H1 (cell line): ENCODE measurements around the gene MOCS3. TPM values are rescaled to one million over a fixed set of nuclear protein-coding genes. Genes with fewer than 3 reads are reported as not detected.

ENCODE experiments used
- CTCF ChIA-PET: fragments of 300-600 bp; sonication (Branson Sonifier 250); formaldehyde crosslinking; loops from one replicate; lab custom pipeline; 2021; ENCODE audit not compliant: partially characterized antibody; lab: Charles Lee
- POLR2A ChIA-PET: fragments of 300-600 bp; sonication (Branson Sonifier 250); formaldehyde crosslinking; loops from one replicate; lab custom pipeline; 2021; ENCODE audit warnings: inconsistent platforms; ENCODE audit not compliant: partially characterized antibody; lab: Charles Lee
- DNase-seq, 2 experiments: peaks; one replicate each; pipeline versions ENCODE4 v3.0.0 to v3.0.0-alpha.2; 2010 to 2022; ENCODE audit warnings: low spot score in 2 of 2, low read depth in 1 of 2, mixed read lengths in 1 of 2
- FAIRE-seq: peaks from 2 replicates; lab custom pipeline; 2011; peaks lifted over from hg19 to GRCh38; lab: Jason Lieb, UNC
- H2AFZ ChIP-seq: 2 replicates; pipeline ENCODE4 v1.8.1; 2012; ENCODE audit warnings: low read length, inconsistent platforms
- H2AK5ac ChIP-seq: 2 replicates; pipeline ENCODE4 v1.6.1; 2013; ENCODE audit warnings: low read depth, low read length
- H2BK120ac ChIP-seq: replicated peaks from 2 replicates; pipeline ENCODE3; 2013; ENCODE audit warnings: low read depth, low read length, inconsistent platforms
- H2BK12ac ChIP-seq: 2 replicates; pipeline ENCODE4 v1.6.1; 2013; ENCODE audit warnings: low read depth, low read length
- H2BK15ac ChIP-seq: 2 replicates; pipeline ENCODE4 v1.6.1; 2013; ENCODE audit warnings: low read length
- H2BK20ac ChIP-seq: 2 replicates; pipeline ENCODE4 v1.6.1; 2013; ENCODE audit warnings: low read length
- H2BK5ac ChIP-seq: 2 replicates; pipeline ENCODE4 v1.6.1; 2013; ENCODE audit warnings: low read depth, low read length
- H3K14ac ChIP-seq: 2 replicates; pipeline ENCODE4 v1.6.1; 2013; ENCODE audit warnings: inconsistent platforms; ENCODE audit not compliant: insufficient read length
- H3K18ac ChIP-seq: 2 replicates; pipeline ENCODE4 v1.6.1; 2013; ENCODE audit warnings: low read length; ENCODE audit errors: extremely low read depth
- H3K23ac ChIP-seq: 2 replicates; pipeline ENCODE4 v1.6.1; 2013; ENCODE audit warnings: inconsistent platforms; ENCODE audit not compliant: insufficient read length
- H3K23me2 ChIP-seq: 2 replicates; pipeline ENCODE4 v1.6.1; 2013; ENCODE audit warnings: low read depth, low read length
- H3K27ac ChIP-seq: 2 replicates; pipeline ENCODE4 v1.6.1; 2011; ENCODE audit warnings: low read depth, low read length, inconsistent platforms
- H3K27me3 ChIP-seq, 4 experiments: replicated peaks in 1 of 4; 1 replicate in 1 of 4; 2 replicates in 3 of 4; pipeline versions ENCODE4 v1.6.1 to v1.8.1; 2011 to 2013; ENCODE audit warnings: low read length in 3 of 4, mild to moderate bottlenecking in 3 of 4, inconsistent platforms in 2 of 4, mixed read lengths in 2 of 4, moderate library complexity in 1 of 4; ENCODE audit not compliant: control insufficient read depth in 3 of 4, insufficient read depth in 3 of 4; ENCODE audit errors: extremely low read depth in 1 of 4
- H3K36me3 ChIP-seq, 4 experiments: 2 replicates each; pipeline versions ENCODE4 v1.6.1 to v1.8.1; 2011 to 2013; ENCODE audit warnings: mild to moderate bottlenecking in 4 of 4, low read length in 3 of 4, moderate library complexity in 2 of 4, control low read depth in 1 of 4, inconsistent platforms in 1 of 4; ENCODE audit not compliant: insufficient read depth in 4 of 4, control insufficient read depth in 2 of 4
- H3K4ac ChIP-seq: replicated peaks from 2 replicates; pipeline ENCODE3; 2013; ENCODE audit warnings: low read length, low read depth, mixed read lengths, inconsistent platforms; ENCODE audit not compliant: insufficient read length
- H3K4me1 ChIP-seq, 4 experiments: replicated peaks in 1 of 4; 1 replicate in 1 of 4; 2 replicates in 3 of 4; pipeline versions ENCODE4 v1.6.1 to v1.8.1; 2011 to 2013; ENCODE audit warnings: low read length in 3 of 4, inconsistent platforms in 2 of 4, mixed read lengths in 1 of 4; ENCODE audit not compliant: insufficient read depth in 4 of 4, control insufficient read depth in 3 of 4
- H3K4me2 ChIP-seq, 2 experiments: 2 replicates each; pipeline versions ENCODE4 v1.6.1 to v1.8.1; 2011 to 2013; ENCODE audit warnings: low read depth in 2 of 2, low read length in 2 of 2, control low read depth in 1 of 2, inconsistent platforms in 1 of 2, mild to moderate bottlenecking in 1 of 2; ENCODE audit not compliant: insufficient read depth in 1 of 2
- H3K4me3 ChIP-seq, 4 experiments: fragments of 200-600, 300-600 bp in 1 of 4; sonication (generic), shearing (Covaris generic), sonication (Bioruptor Twin) in 1 of 4; 2 replicates each; pipeline versions ENCODE4 v1.5.1 to v1.8.1; 2011 to 2016; ENCODE audit warnings: low read length in 4 of 4, low read depth in 3 of 4, control low read depth in 2 of 4, inconsistent platforms in 2 of 4, mild to moderate bottlenecking in 2 of 4, mixed read lengths in 1 of 4, moderate library complexity in 1 of 4; ENCODE audit not compliant: insufficient read depth in 2 of 4; ENCODE audit errors: extremely low read depth in 1 of 4
- H3K56ac ChIP-seq: replicated peaks from 2 replicates; pipeline ENCODE3; 2013; ENCODE audit warnings: low read depth, mild to moderate bottlenecking, mixed read lengths, low read length, inconsistent platforms; ENCODE audit not compliant: insufficient read length
- H3K79me1 ChIP-seq: 2 replicates; pipeline ENCODE4 v1.6.1; 2013; ENCODE audit warnings: low read depth, low read length, control low read depth
- H3K79me2 ChIP-seq, 2 experiments: 2 replicates each; pipeline versions ENCODE4 v1.6.1 to v1.8.1; 2012 to 2013; ENCODE audit warnings: low read length in 2 of 2, mild to moderate bottlenecking in 2 of 2, inconsistent platforms in 1 of 2; ENCODE audit not compliant: insufficient read depth in 2 of 2, control insufficient read depth in 1 of 2
- H3K9ac ChIP-seq, 4 experiments: replicated peaks in 1 of 4; 1 replicate in 1 of 4; 2 replicates in 3 of 4; pipeline versions ENCODE4 v1.6.1 to v1.8.1; 2011 to 2013; ENCODE audit warnings: low read depth in 3 of 4, low read length in 3 of 4, control low read depth in 2 of 4, mild to moderate bottlenecking in 2 of 4, moderate library complexity in 2 of 4, inconsistent platforms in 1 of 4; ENCODE audit errors: extremely low read depth in 1 of 4
- H3K9me3 ChIP-seq, 2 experiments: 2 replicates each; pipeline versions ENCODE4 v1.6.1 to v1.8.1; 2012 to 2013; ENCODE audit warnings: mild to moderate bottlenecking in 2 of 2, moderate library complexity in 2 of 2, control low read depth in 1 of 2, inconsistent platforms in 1 of 2, low read depth in 1 of 2, low read length in 1 of 2, mixed read lengths in 1 of 2; ENCODE audit not compliant: insufficient read depth in 2 of 2
- H4K20me1 ChIP-seq, 2 experiments: replicated peaks in 1 of 2; 2 replicates each; pipeline versions ENCODE3 to v1.8.1; 2011 to 2013; ENCODE audit warnings: inconsistent platforms in 2 of 2, low read length in 2 of 2, mild to moderate bottlenecking in 1 of 2; ENCODE audit not compliant: insufficient read depth in 2 of 2, control insufficient read depth in 1 of 2
- H4K5ac ChIP-seq: 2 replicates; pipeline ENCODE4 v1.6.1; 2013; ENCODE audit warnings: low read length, low read depth, mixed read lengths, inconsistent platforms; ENCODE audit not compliant: insufficient read length
- H4K8ac ChIP-seq: 2 replicates; pipeline ENCODE4 v1.8.0; 2013; ENCODE audit warnings: mild to moderate bottlenecking, moderate library complexity, low read length, inconsistent platforms; ENCODE audit not compliant: insufficient read depth; ENCODE audit errors: extremely low read depth
- H4K91ac ChIP-seq: replicated peaks from 2 replicates; pipeline ENCODE3; 2013; ENCODE audit warnings: low read length, mixed read lengths, inconsistent platforms; ENCODE audit not compliant: insufficient read length
- WGBS, 2 experiments: shearing (Covaris generic) in 1 of 2; methylation state at CpG; one replicate each; pipeline versions ENCODE4 v1.1.6 to v1.1.7; 2013 to 2015; ENCODE audit warnings: low lambda C conversion rate in 2 of 2, mixed read lengths in 2 of 2, inconsistent platforms in 1 of 2, low coverage in 1 of 2, missing lambda C conversion rate in 1 of 2; ENCODE audit not compliant: insufficient replicate concordance in 2 of 2, insufficient coverage in 1 of 2, insufficient read length in 1 of 2; ENCODE audit errors: extremely low coverage in 1 of 2, missing lambda C conversion rate in 1 of 2; 5-methylcytosine and 5-hydroxymethylcytosine counted together
- polyA plus RNA-seq, 7 experiments: library from polyadenylated mRNA; depleted of rRNA in 3 of 7; stranded (reverse) in 5 of 7; unstranded in 2 of 7; fragments of >200 nt in 5 of 7; fragments of 200-250 nt in 2 of 7; gene quantifications; 1 replicate in 5 of 7; 2 replicates in 1 of 7; 4 replicates in 1 of 7; pipeline versions ENCODE4 v1.2.1 to v1.2.3, GENCODE V29; 2011 to 2013; ENCODE audit warnings: missing spikeins in 2 of 7, mixed read lengths in 2 of 7
- total RNA-seq: library from RNA; stranded (reverse); fragmentation: NEBNext Ultra II Directional; extraction: Animal tissue kit (Norgen Biotek cat#: 25700); gene quantifications from 2 replicates; pipeline ENCODE4 v1.2.1, GENCODE V29; 2021

Gene MOCS3
- total and polyA plus RNA-seq, 2 of the 8 experiments (the other 6 are each of a cell fraction or from before 2014, with no cell fraction given) = 6.2 to 6.3 TPM

GRCh38 chr20:50911716-50912115, 46.9 kb upstream of the MOCS3 start:
- Histone ChIP-seq H4K8ac (no peak overlapping the region), H3K36me3 (peaks cover 0 to 17% (median 2%) of the 10 kb centered on the region in 4 experiments; a peak in 4 of 8 replicates), H2BK12ac (no peak overlapping the region), H3K4me3 (no peak overlapping the region), H2BK5ac (no peak overlapping the region), H4K91ac (no peak overlapping the region), H3K4ac (no peak overlapping the region), H3K23ac (no peak overlapping the region), H3K79me2 (peaks cover 72 to 100% of the 10 kb centered on the region in 2 experiments), H3K79me1 (0 out of 2 replicates have a peak, but pooled peaks cover 2% of the 10 kb centered on the region), H3K56ac (no peak overlapping the region), H3K23me2 (no peaks in the 10 kb centered on the region), H3K14ac (no peak overlapping the region), H3K4me2 (no peak overlapping the region), H3K27ac (no peak overlapping the region), H4K5ac (no peak overlapping the region), H3K18ac (no peak overlapping the region), H3K9me3 (no peaks in the 10 kb centered on the region), H2BK15ac (no peak overlapping the region), H3K4me1 (peaks cover 0 to 9% (median 2%) of the 10 kb centered on the region in 4 experiments; a peak in 3 of 7 replicates), H3K9ac (no peak overlapping the region), H3K27me3 (no peaks in the 10 kb centered on the region), H2BK120ac (no peak overlapping the region), H2AK5ac (no peak overlapping the region), H4K20me1 (peaks cover 44 to 58% of the 10 kb centered on the region in 2 experiments), H2AFZ (no peak overlapping the region), H2BK20ac (no peak overlapping the region)
- ChIA-PET POLR2A (interaction anchor here (2.5 to 13.0 kb wide), 2 partner anchors 12 to 14 kb away, joined by 13 to 206 read pairs; partner anchors contain the start of gene ADNP), CTCF (interaction anchor here (0.7 to 1.4 kb wide), 6 partner anchors 9 to 276 kb away, joined by 3 to 7 read pairs (median 4); no protein-coding TSS in a partner anchor)
- WGBS, 2 experiments = 96% methylated on average over 1 of the region's 1 CpG; no CpG with 5 or more reads in 1 of the 2 experiments
- no peak for DNase-seq
- no peak for FAIRE-seq
